ENCODE data around the gene KAT7.
"Not testable (repeated sequence)": the region's sequence is repeated elsewhere in the genome, so short reads cannot be mapped to it uniquely, and the experiment has no call there.

Gene KAT7

GRCh38 chr17:49788478-49789242, at the start of gene KAT7:
Gene KAT7, plus strand, starts transcription at chr17:49788681. Its CDS starts 154 bp downstream, at chr17:49788835.
- DNase-seq (ENCODE audit: low read depth in 2 of 2, low spot score in 1 of 2): peak; percentile 93 to 99

GRCh38 chr17:49739641-49740271, 48.7 kb upstream of the KAT7 start:
- peak; percentile 75 to 81 for DNase-seq (ENCODE audit: low read depth in 2 of 2, low spot score in 1 of 2)

GRCh38 chr17:49741009-49741691, 47.3 kb upstream of the KAT7 start:
- no peak for DNase-seq (ENCODE audit: low read depth in 2 of 2, low spot score in 1 of 2)

GRCh38 chr17:49741692-49742076, 46.8 kb upstream of the KAT7 start:
- no peak for DNase-seq (ENCODE audit: low read depth in 2 of 2, low spot score in 1 of 2)

GRCh38 chr17:49742166-49742638, 46.3 kb upstream of the KAT7 start:
- no peak for DNase-seq (ENCODE audit: low read depth in 2 of 2, low spot score in 1 of 2)

GRCh38 chr17:49745175-49746139, 43.0 kb upstream of the KAT7 start:
- no peak for DNase-seq (ENCODE audit: low read depth in 2 of 2, low spot score in 1 of 2)

- no peak for DNase-seq (ENCODE audit: low read depth in 2 of 2, low spot score in 1 of 2)
These were observed 41.5 kb upstream of the KAT7 start for GRCh38 chr17:49746791-49747490.

GRCh38 chr17:49747632-49748031, 40.8 kb upstream of the KAT7 start:
- no peak for DNase-seq (ENCODE audit: low read depth in 2 of 2, low spot score in 1 of 2)

- no peak for DNase-seq (ENCODE audit: low read depth in 2 of 2, low spot score in 1 of 2)
These were observed 40.3 kb upstream of the KAT7 start for GRCh38 chr17:49748223-49748622.

GRCh38 chr17:49748791-49749190, 39.7 kb upstream of the KAT7 start:
- DNase-seq (ENCODE audit: low read depth in 2 of 2, low spot score in 1 of 2): peak in 1 of 2 donors; percentile 33

GRCh38 chr17:49749730-49750129, 38.8 kb upstream of the KAT7 start:
- DNase-seq (ENCODE audit: low read depth in 2 of 2, low spot score in 1 of 2): no peak

GRCh38 chr17:49752508-49752907, 36.0 kb upstream of the KAT7 start:
- no peak for DNase-seq (ENCODE audit: low read depth in 2 of 2, low spot score in 1 of 2)

GRCh38 chr17:49753959-49754391, 34.5 kb upstream of the KAT7 start:
- DNase-seq (ENCODE audit: low read depth in 2 of 2, low spot score in 1 of 2): no peak

- DNase-seq (ENCODE audit: low read depth in 2 of 2, low spot score in 1 of 2): no peak
These were observed 32.7 kb upstream of the KAT7 start for GRCh38 chr17:49755663-49756283.

- no peak for DNase-seq (ENCODE audit: low read depth in 2 of 2, low spot score in 1 of 2)
These were observed 31.9 kb upstream of the KAT7 start for GRCh38 chr17:49756323-49757150.

- DNase-seq (ENCODE audit: low read depth in 2 of 2, low spot score in 1 of 2): no peak
These were observed 31.2 kb upstream of the KAT7 start for GRCh38 chr17:49757151-49757777.

- DNase-seq (ENCODE audit: low read depth in 2 of 2, low spot score in 1 of 2): not testable (repeated sequence)
These were observed 29.9 kb upstream of the KAT7 start for GRCh38 chr17:49758464-49759010.

- no peak for DNase-seq (ENCODE audit: low read depth in 2 of 2, low spot score in 1 of 2)
These were observed 29.3 kb upstream of the KAT7 start for GRCh38 chr17:49759203-49759602.
